NCI-H128 (cell line): Measurements from ENCODE around the gene CNN1.

Source experiments
- DNase-seq: peaks from one replicate; lab custom pipeline; 2025; ENCODE audit not compliant: unreplicated experiment; lab: John Stamatoyannopoulos, UW

CNN1 gene

DNA sequence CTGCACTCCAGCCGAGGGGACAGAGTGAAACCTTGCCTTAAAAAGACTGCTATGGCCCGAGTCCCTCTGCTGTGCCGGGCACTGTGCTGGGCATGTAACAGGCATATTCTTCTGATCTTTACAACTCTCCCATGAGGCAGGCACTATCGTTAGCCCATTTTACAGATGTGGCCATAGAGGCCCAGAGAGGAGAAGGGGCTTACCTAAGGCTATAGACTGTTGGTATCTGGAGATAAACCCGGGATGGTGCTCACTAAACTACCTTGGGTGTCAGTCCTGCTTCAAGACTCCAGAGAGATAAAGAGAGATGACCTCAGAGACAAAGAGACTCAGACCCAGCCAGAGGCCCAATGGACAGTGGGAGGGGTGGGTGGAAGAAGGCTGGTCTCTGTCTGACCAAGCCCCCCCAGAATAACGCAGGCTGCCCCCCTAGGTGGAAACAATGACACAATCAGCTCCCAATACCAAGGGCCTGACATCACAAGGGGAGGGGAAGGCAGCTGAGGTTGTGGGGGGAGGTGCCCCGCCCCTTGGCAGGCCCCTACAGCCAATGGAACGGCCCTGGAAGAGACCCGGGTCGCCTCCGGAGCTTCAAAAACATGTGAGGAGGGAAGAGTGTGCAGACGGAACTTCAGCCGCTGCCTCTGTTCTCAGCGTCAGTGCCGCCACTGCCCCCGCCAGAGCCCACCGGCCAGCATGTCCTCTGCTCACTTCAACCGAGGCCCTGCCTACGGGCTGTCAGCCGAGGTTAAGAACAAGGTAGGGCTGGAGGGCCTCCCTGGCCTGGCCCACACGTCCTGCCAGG lies at the start of gene CNN1:
Gene CNN1, plus strand, starts transcription at position 620 of the 805 bp plus-strand sequence. Its CDS starts 77 bp downstream, at position 697.
- no peak for DNase-seq

DNA sequence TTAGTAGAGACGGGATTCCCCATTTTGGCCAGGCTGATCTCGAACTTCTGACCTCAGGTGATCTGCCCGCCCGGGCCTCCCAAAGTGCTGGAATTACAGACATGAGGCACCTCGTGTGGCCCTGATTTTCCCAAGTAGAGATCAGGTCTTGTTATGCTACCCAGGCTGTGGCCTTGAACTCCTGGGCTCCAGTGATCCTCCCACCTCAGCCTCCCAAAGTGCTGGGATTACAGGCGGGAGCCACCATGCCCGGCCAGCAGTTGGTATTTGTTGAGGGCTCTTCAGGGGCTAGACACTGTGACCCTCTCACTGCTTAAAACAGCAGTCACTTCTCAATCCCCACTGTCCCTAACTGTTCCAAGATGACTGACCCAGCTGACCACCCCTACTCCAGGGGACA lies 49.3 kb upstream of the CNN1 start:
- no peak for DNase-seq

- no peak for DNase-seq
Measured at GRCh38 chr19:11494634-11495285, 43.9 kb upstream of the CNN1 start.

DNA sequence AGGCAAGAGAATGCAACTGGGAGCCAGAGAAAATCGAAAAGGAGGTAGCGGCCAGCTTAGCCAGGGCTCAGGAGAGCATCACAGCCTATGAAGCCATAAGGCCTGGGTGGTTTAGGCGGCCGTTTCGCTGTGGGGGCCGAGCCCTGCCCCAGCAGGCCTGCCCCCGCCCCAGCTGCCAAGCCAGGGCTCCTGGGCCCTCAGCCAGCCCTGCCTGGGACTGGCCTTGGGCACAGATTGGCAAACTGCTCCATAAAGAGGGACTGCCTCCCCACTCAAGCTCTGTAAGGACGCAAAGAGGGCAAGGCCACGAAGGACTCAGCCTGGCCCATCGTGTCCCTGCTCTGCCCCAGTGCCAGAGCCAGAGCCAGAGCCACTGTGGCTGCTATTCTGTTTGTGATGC lies 43.2 kb upstream of the CNN1 start:
- DNase-seq: no peak

- DNase-seq: no peak
Measured at GRCh38 chr19:11495885-11496284, 42.8 kb upstream of the CNN1 start.

DNA sequence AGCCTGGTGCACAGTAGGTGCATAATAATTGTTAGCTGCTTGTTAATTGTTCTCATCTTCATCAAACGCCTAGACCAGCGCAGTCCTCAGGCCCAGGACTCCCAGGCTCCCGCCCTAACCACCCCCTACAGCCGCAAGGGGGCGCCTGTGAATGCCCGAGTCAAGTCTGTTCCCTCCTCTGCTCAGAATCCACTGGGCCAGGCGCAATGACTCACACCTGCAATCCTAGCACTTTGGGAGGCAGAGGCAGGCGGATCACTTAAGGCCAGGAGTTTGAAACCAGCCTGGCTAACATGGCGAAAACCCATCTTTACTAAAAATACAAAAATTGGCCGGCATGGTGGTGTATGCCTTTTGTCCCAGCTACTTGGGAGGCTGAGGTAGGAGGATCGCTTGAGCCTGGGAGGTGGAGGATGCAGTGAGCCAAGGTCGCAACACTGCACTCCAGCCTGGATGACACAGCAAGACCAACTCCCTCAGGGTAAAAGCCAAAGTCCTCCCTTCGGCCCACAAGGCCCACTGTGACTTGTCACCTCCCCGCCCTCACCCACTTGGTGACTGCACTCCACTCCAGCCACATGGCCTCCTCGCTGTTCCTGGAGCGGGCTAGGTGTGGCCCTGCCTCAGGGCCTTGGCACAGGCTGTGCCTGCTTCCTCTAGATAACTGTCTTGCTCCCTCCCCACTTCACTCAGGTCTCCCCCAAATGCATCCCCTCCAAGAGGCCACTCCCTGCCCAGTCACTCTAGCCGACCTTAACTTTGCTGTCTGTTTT lies 42.1 kb upstream of the CNN1 start:
- DNase-seq: peak; percentile 30

DNA sequence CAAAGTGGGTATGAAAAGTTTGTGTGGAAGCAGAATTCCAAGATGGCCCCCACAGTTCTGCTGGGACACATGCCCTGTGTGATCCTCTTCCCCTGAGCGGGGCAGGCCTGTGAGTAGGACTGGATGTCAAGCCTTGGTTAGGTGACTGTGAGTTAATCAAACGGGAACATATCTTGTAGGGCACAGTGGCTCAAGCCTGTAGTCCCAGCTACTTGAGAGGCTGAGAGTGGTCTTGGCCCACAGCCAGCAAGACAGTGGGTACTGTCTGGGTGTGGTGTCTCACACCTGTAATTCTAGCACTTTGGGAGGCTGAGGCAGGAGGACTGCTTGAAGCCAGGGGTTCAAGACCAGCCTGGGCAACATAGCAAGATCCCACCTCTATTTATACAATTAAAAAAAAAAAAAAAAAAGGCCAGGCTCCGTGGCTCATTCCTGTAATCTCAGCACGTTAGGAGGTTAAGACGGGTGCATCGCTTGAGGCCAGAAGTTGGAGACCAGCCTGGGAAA lies 39.4 kb upstream of the CNN1 start:
- DNase-seq: no peak

DNA sequence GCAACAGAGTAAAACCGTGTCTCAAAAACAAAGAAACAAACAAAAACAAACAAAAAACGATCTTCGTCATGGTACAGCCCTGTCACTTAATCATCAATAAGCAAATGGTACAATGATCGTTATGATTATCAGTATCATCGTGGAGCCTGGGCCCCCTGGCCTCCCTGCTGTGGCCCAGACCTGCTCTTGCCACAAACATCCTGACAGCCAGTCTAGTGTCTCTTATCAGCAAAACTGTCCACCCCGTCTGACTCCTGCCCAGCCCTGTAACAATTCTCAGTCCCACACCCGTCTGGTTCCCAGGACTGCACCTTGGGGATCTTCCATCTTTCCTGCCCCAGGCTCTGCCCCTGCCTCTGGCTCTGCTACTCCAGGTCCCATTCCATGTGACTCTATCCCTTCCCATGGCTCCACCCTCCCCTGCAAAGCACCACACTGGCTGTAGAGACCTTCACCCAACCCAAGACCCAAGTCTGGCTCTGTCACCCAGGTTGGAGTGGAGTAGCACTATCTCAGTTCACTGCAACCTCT lies 38.7 kb upstream of the CNN1 start:
- no peak for DNase-seq

- DNase-seq: no peak
Measured at GRCh38 chr19:11504502-11505031, 34.1 kb upstream of the CNN1 start.

GRCh38 chr19:11505032-11505503 lies 33.6 kb upstream of the CNN1 start:
- peak; percentile 96 for DNase-seq

DNA sequence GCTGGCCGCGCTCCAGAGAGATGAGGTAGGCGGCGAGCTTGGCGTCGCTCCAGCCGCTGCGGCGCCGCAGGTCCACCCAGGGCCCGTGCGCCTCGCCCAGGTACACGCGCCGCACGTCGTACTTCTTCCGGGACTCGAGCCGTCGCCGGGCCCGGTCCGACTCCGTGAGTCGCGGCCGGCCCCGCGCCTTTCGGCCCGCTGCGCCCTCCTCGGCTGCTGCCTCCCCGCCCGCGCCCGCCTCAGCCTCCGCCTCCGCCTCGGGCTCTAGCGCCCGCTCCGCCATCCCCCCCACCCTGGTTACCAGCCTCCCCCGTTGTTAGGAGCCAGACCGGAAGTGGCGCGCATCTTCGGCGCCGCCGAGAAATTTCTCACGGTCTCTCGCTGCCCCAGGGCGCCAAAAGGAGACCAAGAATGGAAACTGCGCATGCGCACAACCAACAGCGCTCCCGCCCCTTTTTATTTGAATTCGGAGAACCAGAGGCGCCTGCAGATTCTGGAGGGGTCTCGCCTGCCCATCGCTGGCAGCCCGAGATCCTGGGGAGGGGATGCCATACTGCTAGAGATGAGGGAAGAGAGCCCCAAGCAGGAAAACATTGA lies 33.0 kb upstream of the CNN1 start, which contains the start of gene ZNF653:
Gene ZNF653, minus strand, starts transcription at position 336 of the 597 bp plus-strand sequence. Its CDS starts 53 bp downstream, at position 283.
- peak; percentile 98 for DNase-seq

DNA sequence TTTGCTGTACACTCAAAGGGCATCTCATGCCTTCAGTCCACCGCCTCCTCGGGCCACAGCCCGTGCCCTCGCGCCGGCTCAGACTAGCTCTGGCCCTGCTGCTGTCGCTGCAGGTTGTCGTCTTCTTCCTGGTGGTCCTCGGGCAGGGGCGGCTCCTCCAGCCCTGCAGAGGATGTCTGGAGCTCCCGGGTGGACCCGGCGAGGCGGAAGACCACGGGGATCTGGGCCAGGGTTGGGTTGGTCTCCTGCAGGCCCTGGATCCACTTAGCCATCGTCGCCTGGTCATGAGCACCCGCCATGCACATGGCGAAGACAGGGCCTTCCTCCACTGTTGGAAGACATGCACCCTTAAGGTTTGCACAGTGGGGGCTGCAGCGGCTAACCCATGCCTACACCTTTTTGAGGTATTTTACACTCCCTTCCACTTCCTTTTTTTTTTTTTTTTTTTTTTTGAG lies 32.5 kb upstream of the CNN1 start:
- no peak for DNase-seq

- no peak for DNase-seq
Measured at GRCh38 chr19:11506967-11507366, 31.7 kb upstream of the CNN1 start.

DNA sequence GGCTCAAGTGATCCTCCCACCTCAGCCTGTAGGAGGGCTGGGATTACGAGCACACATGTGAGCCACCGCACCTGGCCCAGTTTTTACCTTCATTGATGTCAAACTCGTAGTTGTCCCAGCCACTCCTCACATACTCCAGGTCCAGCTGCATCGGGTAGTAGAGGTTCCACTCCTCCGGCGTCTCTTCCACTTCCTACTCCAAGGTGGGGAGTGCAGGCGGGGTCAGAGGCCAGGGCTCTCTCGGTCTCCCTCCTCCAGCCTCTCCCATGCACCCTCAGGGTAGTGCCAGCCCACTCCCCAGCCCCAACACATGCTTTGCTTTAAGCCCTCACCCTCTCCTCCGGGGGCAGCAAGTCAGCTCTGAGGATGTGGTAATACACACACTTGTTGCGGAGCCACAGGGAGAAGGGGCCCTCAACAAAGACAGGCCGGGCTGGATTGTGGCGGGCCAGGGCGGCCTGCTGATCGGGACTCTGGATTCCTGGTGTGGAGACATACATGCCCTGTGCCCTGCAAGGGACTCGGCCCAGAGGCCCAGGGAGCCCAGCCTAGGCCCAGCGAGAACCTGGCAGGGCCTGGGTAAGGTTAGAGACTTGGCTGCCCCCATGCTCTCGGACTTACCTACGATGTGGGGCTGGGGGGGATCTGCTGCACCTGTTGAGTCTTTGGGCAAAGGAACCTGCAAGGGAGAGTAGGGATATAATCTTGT lies 31.1 kb upstream of the CNN1 start:
- no peak for DNase-seq

DNA sequence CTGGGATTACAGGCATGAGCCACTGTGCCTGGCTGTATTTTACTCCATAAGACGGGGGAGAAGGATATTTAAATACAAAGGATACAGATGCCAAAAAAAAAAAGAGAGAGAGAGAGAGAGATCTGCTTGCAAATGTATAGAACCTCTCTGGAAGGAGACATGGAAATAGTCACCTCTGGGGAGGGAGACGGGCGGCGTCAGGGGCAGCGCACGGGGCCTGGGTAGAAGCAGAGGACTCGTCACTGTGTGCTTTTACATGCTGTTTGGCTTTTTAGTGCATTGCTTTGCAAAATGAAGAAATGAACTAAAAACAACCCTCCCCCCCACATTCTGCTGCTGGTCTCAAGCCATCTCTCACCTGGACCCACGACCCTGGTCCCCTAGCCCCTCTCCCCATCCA lies 28.2 kb upstream of the CNN1 start:
- DNase-seq: no peak

- no peak for DNase-seq
Measured at GRCh38 chr19:11513946-11514345, 24.7 kb upstream of the CNN1 start.

- DNase-seq: no peak
Measured at GRCh38 chr19:11519138-11519537, 19.5 kb upstream of the CNN1 start.

GRCh38 chr19:11528551-11529341 lies 9.9 kb upstream of the CNN1 start, which contains the start of gene ECSIT:
TSS of gene ECSIT (minus strand) at chr19:11529134. CDS start at chr19:11519170, 9,964 bp downstream.
- DNase-seq: peak; percentile 91

- peak; percentile 67 for DNase-seq
Measured at GRCh38 chr19:11530432-11530831, 8.2 kb upstream of the CNN1 start.
